SK-N-SH treated with all-trans-retinoic acid at 6 μM for 48 hours (cell line): ENCODE measurements around the gene CD163L1.

Experiments
- ESRRG ChIP-seq: fragments of 250-450 bp; sonication (Bioruptor Pico); IDR thresholded peaks from 2 replicates; pipeline ENCODE4 v1.6.1; 2021; ENCODE audit warnings: mild to moderate bottlenecking
- ZFP3 ChIP-seq: fragments of 250-450 bp; sonication (Bioruptor Pico); IDR thresholded peaks from 2 replicates; pipeline ENCODE4 v1.5.0; 2020; ENCODE audit warnings: mild to moderate bottlenecking, moderate library complexity
- TF ChIP-seq, protein P1 (sequence below): fragments of 250-450 bp; sonication (Bioruptor Pico); IDR thresholded peaks from 2 replicates; pipeline ENCODE4 v1.5.1; 2020; ENCODE audit warnings: low read depth, mild to moderate bottlenecking, moderate library complexity

DNA sequence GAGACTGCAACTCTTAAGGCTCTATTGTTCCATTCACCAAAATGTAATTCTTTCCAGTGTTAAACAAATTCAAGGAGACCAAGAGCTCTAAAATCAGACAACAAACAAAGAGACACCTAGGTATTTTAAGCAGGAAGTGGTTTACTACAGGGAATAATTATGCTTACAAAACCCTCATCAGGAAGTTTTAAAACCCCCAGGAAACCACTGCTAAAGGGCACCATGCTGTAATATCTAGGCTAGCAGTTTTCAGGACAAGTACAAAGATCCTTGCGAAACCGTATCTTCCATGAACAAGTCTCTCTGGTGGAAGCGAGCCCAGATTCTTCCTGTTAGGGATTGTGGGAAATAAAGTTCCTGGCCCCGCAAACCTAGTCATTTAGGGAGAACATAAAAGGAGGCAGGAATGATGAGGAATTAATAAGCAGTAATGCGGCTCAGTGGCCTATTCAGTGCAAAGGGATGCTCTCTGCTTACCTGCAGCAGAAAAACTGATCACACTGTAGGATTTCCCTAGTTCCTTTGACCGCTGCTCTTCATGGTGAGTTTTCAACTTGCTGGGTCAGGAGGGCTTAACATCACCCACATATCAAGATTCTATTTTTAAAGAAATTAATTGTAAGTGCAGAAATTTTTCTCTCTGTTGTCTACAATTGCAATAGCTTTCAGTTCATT, 97.3 kb downstream of the CD163L1 start:
- TF ChIP-seq ESRRG (CRISPR knock-in tag) = no peak
- no peak for TF ChIP-seq ZFP3 (CRISPR knock-in tag)
- TF ChIP-seq, protein P1, sequence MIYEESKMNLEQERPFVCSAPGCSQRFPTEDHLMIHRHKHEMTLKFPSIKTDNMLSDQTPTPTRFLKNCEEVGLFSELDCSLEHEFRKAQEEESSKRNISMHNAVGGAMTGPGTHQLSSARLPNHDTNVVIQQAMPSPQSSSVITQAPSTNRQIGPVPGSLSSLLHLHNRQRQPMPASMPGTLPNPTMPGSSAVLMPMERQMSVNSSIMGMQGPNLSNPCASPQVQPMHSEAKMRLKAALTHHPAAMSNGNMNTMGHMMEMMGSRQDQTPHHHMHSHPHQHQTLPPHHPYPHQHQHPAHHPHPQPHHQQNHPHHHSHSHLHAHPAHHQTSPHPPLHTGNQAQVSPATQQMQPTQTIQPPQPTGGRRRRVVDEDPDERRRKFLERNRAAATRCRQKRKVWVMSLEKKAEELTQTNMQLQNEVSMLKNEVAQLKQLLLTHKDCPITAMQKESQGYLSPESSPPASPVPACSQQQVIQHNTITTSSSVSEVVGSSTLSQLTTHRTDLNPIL (CRISPR knock-in tag) = no peak
